GM21529 (cell line): ENCODE measurements around the gene NKX1-2.

Source experiments
- ATAC-seq: cut with Tn5 transposase; IDR thresholded peaks from one replicate; pipeline ENCODE4 v1.9.1; 2021; ENCODE audit not compliant: unreplicated experiment

NKX1-2 gene

DNA sequence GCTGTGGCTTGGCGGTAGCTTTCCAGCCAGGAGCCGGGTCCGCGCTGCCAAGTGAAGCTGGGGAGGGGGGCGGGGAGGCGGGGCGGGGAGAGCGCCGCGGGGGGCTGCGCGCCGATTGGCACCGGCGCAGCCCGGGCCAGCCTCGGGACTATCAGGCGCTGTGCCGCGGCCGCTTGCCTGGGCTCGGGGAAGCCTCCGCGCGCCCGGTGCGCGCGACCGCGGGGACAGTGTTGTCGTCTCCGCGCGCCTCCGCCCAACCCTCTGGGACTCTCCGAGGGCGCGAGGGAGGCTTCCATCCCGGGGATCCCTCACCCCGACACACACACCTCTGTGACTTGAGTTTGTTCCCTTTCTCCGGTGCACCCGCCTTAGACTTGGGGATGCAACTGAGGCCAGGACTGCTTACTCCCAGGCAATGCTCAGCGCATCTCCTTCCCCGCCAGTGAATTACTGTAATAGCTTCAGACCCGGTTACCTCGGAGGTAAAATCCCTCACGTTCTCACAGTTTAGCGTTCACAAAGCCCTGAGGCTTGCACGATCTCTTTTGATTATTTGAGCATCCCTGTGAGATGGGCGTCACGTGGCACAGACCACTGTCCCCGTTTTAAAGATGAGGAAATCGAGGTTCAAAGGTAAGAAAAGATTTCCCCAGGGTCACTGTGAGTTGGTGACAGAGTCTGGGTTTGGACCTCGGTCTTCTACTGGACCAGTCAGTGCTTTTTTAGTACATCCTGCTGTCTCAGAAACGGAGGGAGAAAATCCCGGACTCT lies at the start of gene NKX1-2:
NKX1-2 (minus strand) TSS at position 24 of the 771 bp plus-strand sequence. CDS start 92 bp downstream, outside the sequence.
- no peak for ATAC-seq

DNA sequence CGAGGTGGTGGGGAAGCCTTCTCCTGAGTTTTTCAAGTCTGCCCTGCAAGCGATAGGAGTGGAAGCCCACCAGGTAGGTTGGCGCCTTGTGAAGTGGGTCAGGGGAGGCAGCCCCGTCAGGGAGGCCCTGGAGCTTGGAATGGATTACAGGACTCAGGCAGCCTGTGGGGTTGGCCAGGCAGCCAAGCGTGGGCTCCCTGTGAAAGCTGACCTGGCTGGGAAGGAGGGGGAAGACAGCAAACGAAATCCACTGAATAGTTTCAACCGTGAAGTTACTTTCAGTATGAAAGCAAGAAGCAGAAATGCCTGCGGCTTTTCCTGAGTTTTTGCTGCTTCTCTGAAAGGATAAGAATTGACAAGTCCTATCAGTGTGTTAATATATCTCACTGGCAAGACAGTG lies 48.2 kb upstream of the NKX1-2 start:
- ATAC-seq = no peak

- ATAC-seq = no peak
Measured at GRCh38 chr10:124497196-124497881, 47.5 kb upstream of the NKX1-2 start.

DNA sequence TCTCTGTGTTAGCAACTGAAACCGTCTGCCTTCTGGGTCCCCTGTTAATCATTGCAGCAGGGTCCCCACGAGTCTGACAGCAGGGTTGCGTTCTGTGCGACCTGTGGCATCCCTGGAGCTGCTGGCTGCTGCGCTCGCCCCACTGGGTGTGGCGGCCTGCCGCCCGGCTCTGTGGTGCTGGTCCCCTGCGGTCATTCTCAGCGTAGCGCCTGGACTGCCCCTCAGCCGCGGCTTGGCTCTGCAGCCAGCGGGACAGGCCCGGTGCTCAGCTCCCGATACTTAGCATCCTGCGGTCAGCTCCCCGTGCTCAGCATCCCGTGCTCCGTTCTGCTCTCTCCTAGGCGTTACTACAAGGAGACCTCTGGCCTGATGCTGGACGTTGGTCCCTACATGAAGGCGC lies 46.8 kb upstream of the NKX1-2 start:
- no peak for ATAC-seq

GRCh38 chr10:124496150-124496549 lies 46.3 kb upstream of the NKX1-2 start:
- no peak for ATAC-seq

- ATAC-seq = no peak
Measured at GRCh38 chr10:124495725-124496124, 45.9 kb upstream of the NKX1-2 start.

DNA sequence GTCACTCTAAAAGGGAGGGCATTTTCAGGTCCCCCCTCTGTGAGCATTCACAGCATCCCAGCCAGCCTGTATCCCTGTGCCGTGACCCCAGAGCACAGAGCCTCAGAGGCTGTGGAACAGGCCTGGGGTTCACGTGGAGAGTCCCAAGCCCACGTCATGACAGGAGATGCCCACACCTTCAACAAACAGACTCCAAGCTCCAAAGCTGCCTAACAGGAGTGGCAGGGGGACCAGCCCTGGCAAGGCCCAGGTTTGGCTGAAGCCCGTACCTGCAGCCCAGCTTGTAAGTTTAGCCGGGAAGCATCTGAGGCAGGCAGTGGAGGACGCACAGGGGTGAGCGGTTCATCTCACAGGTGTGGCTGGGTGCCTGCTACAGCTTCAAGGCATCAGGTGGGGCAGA lies 45.3 kb upstream of the NKX1-2 start:
- ATAC-seq = no peak

DNA sequence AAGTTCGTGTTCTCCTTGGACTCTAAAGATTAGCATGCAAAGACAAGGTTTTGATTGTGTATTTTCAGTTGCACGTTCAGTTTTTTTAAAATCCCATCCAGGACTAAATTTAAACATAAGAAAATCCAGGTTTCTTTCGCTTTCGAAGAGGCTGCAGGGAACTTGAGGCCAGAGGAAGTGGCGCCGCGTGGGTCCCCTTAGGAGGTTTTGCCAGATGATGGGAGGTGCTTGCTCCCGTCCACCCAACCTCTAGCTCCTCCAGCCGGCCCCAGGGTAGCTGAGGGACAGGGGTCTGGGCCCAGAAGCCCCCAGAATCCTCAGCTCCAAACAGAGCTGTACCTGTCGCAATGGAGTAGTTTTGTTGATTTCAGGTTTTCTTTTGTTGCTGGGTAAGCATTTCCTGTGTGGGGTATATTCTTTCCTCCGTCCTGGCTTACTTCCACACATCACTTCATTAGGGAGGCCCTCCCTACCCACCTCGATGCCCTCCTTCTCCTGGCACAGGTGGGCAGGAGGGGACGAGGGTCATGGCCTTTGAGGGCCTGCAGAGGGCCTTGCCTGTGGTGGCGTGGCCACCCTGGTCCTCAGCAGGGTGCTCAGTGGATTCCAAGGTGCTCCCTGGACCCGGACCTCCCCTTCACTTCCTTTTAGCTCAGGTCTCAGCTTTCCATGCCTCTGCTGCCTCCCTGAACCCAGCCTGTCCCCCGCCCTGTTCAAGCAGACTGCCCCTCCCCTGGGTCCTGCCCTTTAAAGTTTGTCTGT lies 44.4 kb upstream of the NKX1-2 start:
- no peak for ATAC-seq

- no peak for ATAC-seq
Measured at GRCh38 chr10:124493214-124493882, 43.5 kb upstream of the NKX1-2 start.

GRCh38 chr10:124492266-124492665 lies 42.4 kb upstream of the NKX1-2 start:
- no peak for ATAC-seq

DNA sequence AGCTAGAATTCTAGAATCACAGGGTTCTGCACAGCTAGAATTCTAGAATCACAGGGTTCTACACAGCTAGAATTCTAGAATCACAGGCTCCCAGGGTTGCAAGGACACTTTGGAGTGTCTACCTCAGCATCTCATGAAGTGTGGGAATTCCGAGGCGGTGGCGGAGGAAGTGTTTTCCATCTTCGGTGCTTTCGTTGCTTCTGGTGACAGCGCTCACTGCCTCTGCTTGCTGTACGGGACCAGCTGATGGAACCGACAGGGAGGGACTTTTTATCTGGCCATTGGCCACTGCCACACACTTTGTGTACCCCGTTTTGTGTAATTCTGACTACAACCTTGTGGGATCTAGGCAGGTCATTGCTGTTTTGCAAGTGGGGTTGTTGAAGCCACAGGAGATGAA lies 41.3 kb upstream of the NKX1-2 start:
- ATAC-seq = no peak

DNA sequence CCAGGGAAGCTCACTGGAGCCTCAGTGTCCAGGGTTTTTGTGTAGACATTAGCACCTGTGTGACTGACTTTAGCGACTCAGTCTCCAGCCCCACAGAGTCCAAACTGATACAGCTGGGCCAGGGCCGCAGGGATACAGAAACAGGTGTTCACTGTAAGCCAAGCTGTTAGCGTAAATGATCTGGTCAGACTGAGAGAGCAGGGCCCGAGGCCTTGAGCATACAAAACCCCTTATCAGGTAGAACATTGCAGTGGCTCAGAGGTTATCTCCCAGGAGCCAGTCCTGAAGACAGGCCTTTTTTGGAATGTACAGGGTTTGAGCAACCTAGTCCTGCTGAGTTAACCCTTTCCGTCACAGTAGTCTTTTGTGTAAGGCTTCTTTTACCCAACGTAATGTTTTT lies 36.8 kb upstream of the NKX1-2 start:
- no peak for ATAC-seq

DNA sequence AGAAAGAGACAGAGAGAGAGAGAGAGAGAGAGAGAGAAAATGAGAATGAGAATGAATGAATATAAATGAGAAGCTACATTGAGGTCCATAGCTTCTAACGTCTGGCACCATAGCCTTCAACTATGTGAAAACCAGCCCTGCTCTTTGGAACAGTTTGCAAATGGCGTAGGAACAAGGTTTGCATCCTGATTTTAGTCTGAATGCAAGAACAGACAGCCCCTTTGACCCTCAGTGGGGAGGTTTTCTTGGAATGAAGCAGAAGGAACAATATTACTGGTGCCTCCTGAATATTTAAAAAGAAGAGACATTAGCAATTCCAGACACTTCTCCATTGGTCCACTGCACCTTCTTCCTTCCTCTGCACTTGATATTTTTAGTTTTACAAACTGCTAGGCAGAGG lies 34.8 kb upstream of the NKX1-2 start:
- ATAC-seq = no peak

DNA sequence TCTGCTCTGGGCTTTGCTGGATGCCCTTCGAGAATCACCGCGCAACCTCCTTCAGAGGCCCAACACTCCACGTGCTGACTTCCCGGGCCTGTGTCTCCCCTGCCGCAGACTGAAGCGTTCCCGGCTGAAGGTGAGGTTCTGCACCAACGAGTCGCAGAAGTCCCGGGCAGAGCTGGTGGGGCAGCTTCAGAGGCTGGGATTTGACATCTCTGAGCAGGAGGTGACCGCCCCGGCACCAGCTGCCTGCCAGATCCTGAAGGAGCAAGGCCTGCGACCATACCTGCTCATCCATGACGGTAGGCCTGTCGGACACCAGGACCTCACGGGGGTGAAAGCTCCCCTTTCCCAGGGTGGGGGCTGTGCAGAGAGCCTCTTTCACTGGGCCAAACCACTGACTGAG lies 34.2 kb upstream of the NKX1-2 start:
- no peak for ATAC-seq

DNA sequence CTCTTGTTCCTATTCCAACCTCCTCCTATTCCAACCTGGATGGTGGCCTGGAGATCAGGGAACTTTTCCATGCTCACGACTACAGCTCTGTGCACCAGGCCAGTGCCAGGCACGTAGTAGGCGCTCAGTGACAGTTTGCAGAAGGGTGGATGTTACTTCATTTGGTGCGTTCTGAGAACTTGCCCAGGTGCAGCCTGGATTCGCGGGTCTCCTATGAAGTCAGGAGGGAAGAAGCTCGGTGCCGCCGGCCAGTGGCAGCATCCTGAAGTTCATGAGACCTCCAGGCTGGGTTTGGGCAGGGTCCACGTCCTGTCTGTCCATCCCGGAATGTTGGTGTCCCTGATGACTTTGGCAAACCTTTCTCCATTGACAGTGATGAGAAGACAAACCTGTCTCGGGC lies 33.0 kb upstream of the NKX1-2 start:
- ATAC-seq = no peak

- ATAC-seq = no peak
Measured at GRCh38 chr10:124482236-124482800, 32.5 kb upstream of the NKX1-2 start.

DNA sequence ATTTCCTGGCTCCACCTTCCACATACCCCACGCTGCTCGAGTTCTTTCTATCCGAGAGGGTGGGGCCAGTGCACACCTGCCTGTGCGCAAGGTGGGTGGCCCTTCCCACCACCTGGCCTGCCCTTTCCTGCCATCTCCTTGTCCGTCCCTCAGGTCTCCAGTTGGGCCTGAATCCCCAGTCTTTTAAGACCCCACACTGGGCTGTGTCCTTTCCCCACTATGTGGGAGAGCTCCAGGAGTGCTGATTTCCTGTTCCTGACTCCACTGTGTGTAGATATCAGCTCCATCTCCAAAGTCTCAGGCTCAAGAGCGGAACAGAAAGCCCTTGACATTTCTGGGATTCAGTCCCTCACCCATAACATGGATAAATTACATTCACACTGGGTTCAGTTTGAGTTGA lies 31.9 kb upstream of the NKX1-2 start:
- no peak for ATAC-seq

DNA sequence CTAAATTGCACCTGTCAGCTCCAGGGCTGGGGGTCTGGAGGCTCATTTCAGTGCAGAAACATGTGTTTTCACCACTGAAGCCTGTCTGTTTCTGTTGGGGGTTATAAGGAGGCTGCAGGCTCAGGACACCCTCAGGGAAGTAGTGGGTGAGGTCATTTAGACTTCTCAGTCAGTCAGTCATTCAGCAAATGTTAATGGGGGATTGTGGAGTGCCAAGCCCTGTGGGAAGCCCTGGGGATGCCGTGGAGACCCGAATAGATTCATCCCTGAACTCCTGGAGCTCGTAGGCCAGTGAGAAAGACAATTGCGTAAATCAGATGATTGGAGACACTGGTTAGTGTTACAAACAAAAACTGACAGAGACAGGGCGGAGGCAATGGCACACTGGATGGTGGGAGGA lies 31.0 kb upstream of the NKX1-2 start:
- ATAC-seq = no peak

- ATAC-seq = no peak
Measured at GRCh38 chr10:124478515-124478914, 28.7 kb upstream of the NKX1-2 start.

- ATAC-seq = no peak
Measured at GRCh38 chr10:124477614-124478363, 28.0 kb upstream of the NKX1-2 start.
